Kidney epithelial cell (primary cell): ENCODE measurements around the gene CDC20. TPM values are rescaled to one million over a fixed set of nuclear protein-coding genes. Genes with fewer than 3 reads are reported as not detected.

ENCODE experiments used
- DNase-seq: peaks from one replicate; pipeline ENCODE4 v3.0.0-alpha.2; 2010; ENCODE audit warnings: low read depth
- H3K27me3 ChIP-seq: 2 replicates; pipeline ENCODE4 v1.6.0; 2011; ENCODE audit warnings: low read length; ENCODE audit not compliant: control insufficient read depth, insufficient read depth
- H3K36me3 ChIP-seq: 2 replicates; pipeline ENCODE4 v1.5.1; 2011; ENCODE audit warnings: low read length; ENCODE audit not compliant: control insufficient read depth, insufficient read depth
- H3K4me3 ChIP-seq: 2 replicates; pipeline ENCODE4 v1.5.1; 2011; ENCODE audit warnings: low read depth, mild to moderate bottlenecking, control low read depth, low read length
- total RNA-seq: library from RNA; depleted of rRNA; stranded (reverse); fragments of >200 nt; gene quantifications from 2 replicates; pipeline ENCODE4 v1.2.3, GENCODE V29; 2015
- TF ChIP-seq, protein P1 (sequence below): IDR thresholded peaks from 2 replicates; pipeline ENCODE4 v1.5.1; 2011; ENCODE audit warnings: mild to moderate bottlenecking, moderate library complexity, low read length, control low read depth, inconsistent platforms; ENCODE audit not compliant: insufficient read depth, poor library complexity, severe bottlenecking

CDC20 gene
- total RNA-seq, 1 donor from 2014 or later: 16.2 TPM

DNA sequence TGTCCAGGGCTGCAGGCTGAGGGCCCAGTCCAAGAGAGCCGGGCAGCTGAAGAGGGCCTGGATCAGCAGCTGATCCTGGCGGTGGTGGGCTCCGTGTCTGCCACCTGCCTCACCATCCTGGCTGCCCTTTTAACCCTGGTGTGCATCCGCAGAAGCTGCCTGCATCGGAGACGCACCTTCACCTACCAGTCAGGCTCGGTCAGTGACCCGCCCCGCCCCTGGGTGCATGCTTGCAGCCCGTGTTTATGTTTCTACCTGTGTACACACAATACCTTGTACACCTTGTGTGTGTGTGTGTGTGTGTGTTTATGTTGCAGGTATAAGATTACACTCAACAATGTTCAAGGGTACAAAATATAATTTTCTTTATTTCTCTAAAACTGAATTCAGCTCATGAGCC lies 45.0 kb upstream of the CDC20 start:
- no peak overlapping the region for H3K4me3 ChIP-seq
- peaks cover 5% of the 10 kb centered on the region for H3K27me3 ChIP-seq
- no peak for DNase-seq
- TF ChIP-seq, protein P1, sequence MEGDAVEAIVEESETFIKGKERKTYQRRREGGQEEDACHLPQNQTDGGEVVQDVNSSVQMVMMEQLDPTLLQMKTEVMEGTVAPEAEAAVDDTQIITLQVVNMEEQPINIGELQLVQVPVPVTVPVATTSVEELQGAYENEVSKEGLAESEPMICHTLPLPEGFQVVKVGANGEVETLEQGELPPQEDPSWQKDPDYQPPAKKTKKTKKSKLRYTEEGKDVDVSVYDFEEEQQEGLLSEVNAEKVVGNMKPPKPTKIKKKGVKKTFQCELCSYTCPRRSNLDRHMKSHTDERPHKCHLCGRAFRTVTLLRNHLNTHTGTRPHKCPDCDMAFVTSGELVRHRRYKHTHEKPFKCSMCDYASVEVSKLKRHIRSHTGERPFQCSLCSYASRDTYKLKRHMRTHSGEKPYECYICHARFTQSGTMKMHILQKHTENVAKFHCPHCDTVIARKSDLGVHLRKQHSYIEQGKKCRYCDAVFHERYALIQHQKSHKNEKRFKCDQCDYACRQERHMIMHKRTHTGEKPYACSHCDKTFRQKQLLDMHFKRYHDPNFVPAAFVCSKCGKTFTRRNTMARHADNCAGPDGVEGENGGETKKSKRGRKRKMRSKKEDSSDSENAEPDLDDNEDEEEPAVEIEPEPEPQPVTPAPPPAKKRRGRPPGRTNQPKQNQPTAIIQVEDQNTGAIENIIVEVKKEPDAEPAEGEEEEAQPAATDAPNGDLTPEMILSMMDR: no peak
- H3K36me3 ChIP-seq: no peaks in the 10 kb centered on the region

DNA sequence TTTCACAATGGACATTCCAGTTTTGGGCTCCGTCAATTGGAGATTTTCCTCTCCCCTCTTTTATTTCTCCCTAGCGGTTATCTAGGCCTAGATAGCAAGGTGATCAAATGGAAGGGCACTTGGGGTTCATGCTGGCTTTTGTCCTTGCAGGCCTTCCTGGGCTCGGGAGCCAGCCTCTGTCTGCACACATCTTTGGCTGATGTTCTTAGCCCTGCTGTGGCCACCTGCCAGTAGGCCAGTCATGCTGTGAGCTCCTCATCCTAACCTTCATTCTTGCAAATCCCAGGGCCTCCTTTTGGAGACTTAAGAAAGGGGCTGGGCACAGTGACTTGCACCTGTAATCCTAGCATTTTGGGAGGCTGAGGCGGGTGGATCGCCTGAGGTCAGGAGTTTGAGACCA lies 44.5 kb upstream of the CDC20 start:
- no peak for DNase-seq
- TF ChIP-seq, protein P1: no peak
- H3K36me3 ChIP-seq: no peaks in the 10 kb centered on the region
- H3K4me3 ChIP-seq: no peak overlapping the region
- H3K27me3 ChIP-seq: peaks cover 5% of the 10 kb centered on the region

DNA sequence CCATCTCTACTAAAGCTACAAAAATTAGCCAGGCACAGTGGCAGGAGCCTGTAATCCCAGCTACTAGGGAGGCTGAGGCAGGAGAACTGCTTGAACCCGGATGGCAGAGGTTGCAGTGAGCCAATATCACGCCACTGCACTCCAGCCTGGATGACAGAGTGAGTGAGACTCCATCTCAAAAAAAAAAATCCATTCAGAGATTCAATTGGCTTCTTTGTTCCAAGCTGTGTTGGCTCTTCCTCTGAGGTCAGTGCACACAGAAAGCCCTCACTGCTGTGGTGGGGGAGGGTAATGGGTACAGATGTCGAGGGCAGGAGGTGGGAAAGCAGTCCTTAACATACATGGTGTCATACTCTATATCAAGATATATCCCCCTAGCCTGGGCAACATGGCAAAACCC lies 43.3 kb upstream of the CDC20 start:
- no peak overlapping the region for H3K4me3 ChIP-seq
- TF ChIP-seq, protein P1: no peak
- H3K36me3 ChIP-seq: no peaks in the 10 kb centered on the region
- DNase-seq: no peak
- peaks cover 5% of the 10 kb centered on the region for H3K27me3 ChIP-seq

DNA sequence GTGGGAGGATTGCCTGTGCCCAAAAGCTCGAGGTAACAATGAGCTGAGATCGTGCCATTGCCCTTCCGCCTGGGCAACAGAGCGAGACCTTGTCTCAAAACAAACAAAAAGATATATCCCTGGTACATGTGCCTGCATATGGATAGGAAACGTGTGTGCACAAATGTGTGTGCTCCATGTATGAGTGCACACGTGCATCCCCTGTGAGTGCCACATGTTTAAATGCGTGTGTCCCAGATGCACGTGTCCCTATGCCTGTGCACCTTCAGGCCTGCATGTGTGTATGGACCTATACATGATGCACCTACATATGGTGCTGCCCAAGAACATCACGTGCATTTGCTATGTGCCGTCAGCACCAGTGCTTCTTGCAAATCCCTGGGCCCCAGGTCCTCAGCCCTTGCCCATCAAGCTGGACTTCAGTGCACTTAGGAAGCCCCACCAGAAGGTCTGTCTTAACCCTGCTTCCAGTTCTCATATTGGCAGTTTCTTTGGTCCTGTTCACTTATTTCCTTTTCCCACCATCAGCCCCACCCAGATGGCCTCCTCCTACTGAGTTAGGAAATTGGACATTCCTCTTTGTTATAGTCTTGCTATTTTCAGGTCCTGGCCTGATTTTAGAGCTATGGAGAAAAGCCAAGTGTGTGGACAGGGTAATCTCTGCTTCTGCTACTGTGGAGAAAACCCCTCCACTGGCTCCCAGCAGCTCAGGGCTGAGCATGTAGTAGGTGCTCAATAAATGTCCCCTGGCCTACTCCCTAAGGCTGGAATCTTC lies 42.6 kb upstream of the CDC20 start:
- no peak overlapping the region for H3K4me3 ChIP-seq
- peaks cover 5% of the 10 kb centered on the region for H3K27me3 ChIP-seq
- no peaks in the 10 kb centered on the region for H3K36me3 ChIP-seq
- no peak for DNase-seq
- TF ChIP-seq, protein P1: no peak

DNA sequence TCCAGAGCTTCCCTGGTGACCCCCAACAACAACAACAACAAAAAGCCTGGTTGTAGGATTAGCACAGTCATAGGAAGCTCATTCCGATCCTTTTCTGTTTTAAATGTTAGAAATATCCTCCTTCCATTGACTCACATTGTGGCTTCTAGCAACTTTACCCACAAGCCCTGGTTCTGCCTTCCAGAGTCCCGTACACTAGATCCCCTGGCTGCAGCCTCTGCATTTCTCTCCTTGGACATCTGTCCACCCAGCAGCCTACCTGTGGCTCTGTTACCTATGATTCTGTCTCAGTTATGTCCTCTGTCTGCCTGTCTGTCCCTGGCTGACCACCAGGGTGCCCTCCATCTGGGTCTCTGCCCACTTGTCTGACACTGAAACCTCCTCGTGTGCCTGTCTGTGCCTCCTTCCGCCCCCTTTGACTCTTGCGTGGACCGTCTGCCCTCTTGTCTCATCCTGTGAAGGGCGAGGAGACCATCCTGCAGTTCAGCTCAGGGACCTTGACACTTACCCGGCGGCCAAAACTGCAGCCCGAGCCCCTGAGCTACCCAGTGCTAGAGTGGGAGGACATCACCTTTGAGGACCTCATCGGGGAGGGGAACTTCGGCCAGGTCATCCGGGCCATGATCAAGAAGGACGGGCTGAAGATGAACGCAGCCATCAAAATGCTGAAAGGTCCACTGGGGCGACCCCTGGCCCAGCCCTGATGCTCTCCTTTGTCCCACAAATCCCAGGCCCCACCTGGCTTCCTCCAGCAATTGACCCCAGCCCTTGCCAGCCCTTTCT lies 41.9 kb upstream of the CDC20 start:
- Histone ChIP-seq H3K4me3 (no peak overlapping the region), H3K27me3 (peaks cover 2% of the 10 kb centered on the region), H3K36me3 (no peaks in the 10 kb centered on the region)
- TF ChIP-seq, protein P1: no peak
- no peak for DNase-seq
